ENCODE results near the gene CASKIN1. TPM values are rescaled to one million over a fixed set of nuclear protein-coding genes. Genes with fewer than 3 reads are reported as not detected.

Gene CASKIN1
- total and polyA plus RNA-seq, 2 experiments from 2014 or later, result 1.0 to 6.2 TPM

DNA sequence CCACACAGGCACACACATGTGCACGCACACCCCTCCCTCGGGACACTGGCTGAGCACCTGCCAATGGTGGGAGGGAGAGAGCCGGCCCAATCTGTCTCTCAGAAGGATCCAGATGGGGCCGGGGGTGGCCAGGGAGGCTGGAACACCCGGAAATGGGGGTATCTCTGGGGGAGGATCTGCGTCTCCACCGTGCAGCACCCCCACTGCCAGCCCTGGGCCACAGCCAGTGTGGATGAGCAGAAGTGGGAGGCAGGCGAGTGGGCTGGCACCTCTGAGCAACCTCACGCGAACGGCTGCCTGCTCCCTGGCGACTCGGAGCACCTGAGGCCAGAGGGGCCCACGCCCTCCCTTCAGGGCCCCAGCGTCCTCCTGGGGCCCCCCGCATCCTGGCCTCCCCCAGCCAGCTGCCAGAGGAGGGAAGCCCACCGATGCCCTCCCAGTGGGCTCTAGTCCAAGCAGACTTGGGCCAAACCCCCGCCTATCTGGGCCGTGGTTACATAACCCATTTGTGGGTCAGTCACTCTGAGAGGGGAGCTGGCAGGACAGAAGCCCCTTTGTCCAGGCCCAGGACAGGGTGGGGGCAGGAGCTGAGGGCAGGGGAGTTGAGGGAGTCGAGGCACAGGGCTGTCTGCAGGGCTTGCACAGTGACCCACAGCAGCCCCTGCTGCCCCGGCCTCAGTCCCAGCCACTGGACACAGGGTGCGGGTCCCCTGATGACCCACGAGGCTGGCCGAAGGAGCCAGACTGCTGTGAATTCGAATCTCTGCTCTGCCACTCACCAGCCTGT is 5.6 kb downstream of the CASKIN1 start:
- H3K27ac ChIP-seq (ENCODE audit: low read depth), result no peak overlapping the region
- no peaks in the 10 kb centered on the region for H3K36me3 ChIP-seq (ENCODE audit: insufficient read depth)
- H3K27me3 Mint-ChIP-seq (ENCODE audit: insufficient read depth, low read depth, poor library complexity), result peaks cover 9% of the 10 kb centered on the region
- no peaks in the 10 kb centered on the region for H3K79me2 ChIP-seq (replicated peaks; ENCODE audit: insufficient read depth)
- no peak for DNase-seq (ENCODE audit: low spot score)
- H3K4me1 Mint-ChIP-seq, result no peaks in the 10 kb centered on the region
- H2AFZ ChIP-seq, result no peak overlapping the region
- TF ChIP-seq EZH2 (IDR thresholded peaks at IDR 0.05; ENCODE audit: low read depth, unreplicated experiment) (no peak), CREB1 (CRISPR knock-in tag; IDR thresholded peaks at IDR 0.05; ENCODE audit: low read depth) (no peak), EZH2phosphoT487 (IDR thresholded peaks at IDR 0.05; ENCODE audit: unreplicated experiment) (no peak), ZNF462 (CRISPR knock-in tag; IDR thresholded peaks at IDR 0.05) (no peak), JUNB (IDR thresholded peaks at IDR 0.05; ENCODE audit: unreplicated experiment) (no peak), NANOG (IDR thresholded peaks at IDR 0.05; ENCODE audit: borderline replicate concordance) (no peak), STAT1 (IDR thresholded peaks at IDR 0.05; ENCODE audit: unreplicated experiment) (no peak)
- ATAC-seq, result no peak
- H3K36me3 Mint-ChIP-seq (ENCODE audit: low read depth), result no peaks in the 10 kb centered on the region
- H4K20me1 ChIP-seq (replicated peaks; ENCODE audit: insufficient read depth), result no peaks in the 10 kb centered on the region
- H3K27me3 ChIP-seq (ENCODE audit: insufficient read depth), result peaks cover 10% of the 10 kb centered on the region
- H3K9me3 Mint-ChIP-seq, result no peaks in the 10 kb centered on the region
- no peak overlapping the region for H3K27ac Mint-ChIP-seq
- no peak overlapping the region for H3K4me3 Mint-ChIP-seq
- no peak overlapping the region for H3K4me3 ChIP-seq
- no peak overlapping the region for H3K4me2 ChIP-seq
- no peaks in the 10 kb centered on the region for H3K9me2 ChIP-seq (ENCODE audit: insufficient read depth)
- H3F3A ChIP-seq (replicated peaks; ENCODE audit: low read depth), result 0 out of 2 replicates have a peak, but pooled peaks cover 2% of the 10 kb centered on the region
- no peaks in the 10 kb centered on the region; the same call in 1 of the 2 replicates for H3K4me1 ChIP-seq (ENCODE audit: insufficient read depth)

All from GM23338 (cell line).